RWPE2 (cell line): ENCODE results near the gene ZNF45.
A peak's percentile ranks its signal among the peaks of the same experiment; 100 is the strongest.

Source experiments
- ATAC-seq: fragments of 200-7000 bp; cut with Tn5 transposase; 3 replicates; pipeline ENCODE4 v1.9.1; 2021; ENCODE audit warnings: low read depth
- DNase-seq: peaks from one replicate; pipeline ENCODE4 v3.0.0-alpha.2; 2020; ENCODE audit warnings: low spot score
- H3K27ac ChIP-seq: fragments of 450-650 bp; 2 replicates; pipeline ENCODE4 v1.5.1; 2017; ENCODE audit warnings: mild to moderate bottlenecking; ENCODE audit not compliant: poor library complexity, severe bottlenecking
- H3K27me3 ChIP-seq: fragments of 250-450 bp; sonication (Bioruptor Pico); 2 replicates; pipeline ENCODE4 v1.5.1; 2021; ENCODE audit warnings: mild to moderate bottlenecking, moderate library complexity; ENCODE audit not compliant: insufficient read depth, poor library complexity, severe bottlenecking
- H3K36me3 ChIP-seq: fragments of 250-450 bp; sonication (Bioruptor Pico); 2 replicates; pipeline ENCODE4 v1.5.1; 2020; ENCODE audit warnings: low read depth, mild to moderate bottlenecking, moderate library complexity
- H3K4me1 ChIP-seq: fragments of 250-450 bp; sonication (Bioruptor Pico); 2 replicates; pipeline ENCODE4 v1.5.1; 2021; ENCODE audit warnings: mild to moderate bottlenecking, moderate library complexity; ENCODE audit not compliant: insufficient read depth, poor library complexity, severe bottlenecking
- H3K4me3 ChIP-seq: fragments of 250-450 bp; sonication (Bioruptor Pico); 2 replicates; pipeline ENCODE4 v1.5.1; 2021; ENCODE audit warnings: mild to moderate bottlenecking, moderate library complexity; ENCODE audit not compliant: severe bottlenecking
- H3K9me3 ChIP-seq: fragments of 250-450 bp; sonication (Bioruptor Pico); 2 replicates; pipeline ENCODE4 v1.5.1; 2021; ENCODE audit warnings: mild to moderate bottlenecking, moderate library complexity; ENCODE audit not compliant: severe bottlenecking
- TF ChIP-seq, protein P1 (sequence below): fragments of 450-650 bp; IDR thresholded peaks from one replicate; pipeline ENCODE4 v1.5.1; 2017; ENCODE audit warnings: mild to moderate bottlenecking, moderate library complexity; ENCODE audit not compliant: poor library complexity, severe bottlenecking

Gene ZNF45

DNA sequence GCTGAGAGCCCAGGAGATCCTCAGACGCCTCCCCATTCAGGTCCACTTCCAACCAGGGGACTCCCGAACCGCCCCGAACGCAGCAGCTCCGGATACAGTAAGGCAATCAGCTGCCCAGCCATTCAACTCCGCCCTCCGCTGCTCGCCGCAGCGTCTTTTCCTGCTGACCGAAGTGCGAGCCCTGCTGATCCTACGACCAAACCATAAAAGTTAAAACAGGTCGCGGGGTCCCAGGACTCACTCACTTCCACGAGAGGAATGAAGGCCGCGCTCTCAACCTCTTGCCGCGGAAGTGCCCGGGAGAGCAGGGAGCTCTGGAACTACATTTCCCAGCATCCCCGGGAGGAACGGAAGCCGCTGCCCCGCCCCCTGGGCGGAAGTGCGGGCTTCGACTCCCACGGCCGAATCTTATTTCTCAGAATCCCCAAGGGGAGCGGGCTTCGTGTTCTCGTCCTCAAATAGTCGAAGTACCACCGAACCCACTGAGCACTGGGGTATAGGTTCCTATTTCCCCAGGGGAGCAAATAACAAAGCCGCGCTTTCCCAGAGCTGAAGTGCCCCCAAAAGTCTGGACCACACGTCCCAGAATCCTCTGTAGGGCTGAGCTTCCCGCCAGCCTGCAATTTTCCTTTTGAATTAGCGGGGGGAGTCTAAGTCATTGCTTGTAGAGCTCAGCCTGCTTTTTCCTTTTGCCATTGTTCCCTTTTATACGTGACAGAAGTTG is at the start of gene ZNF45:
ZNF45 (minus strand) TSS at position 298 of the 724 bp plus-strand sequence. CDS start 13,097 bp downstream, outside the sequence.
- peaks cover 2% of the 10 kb centered on the region for H3K9me3 ChIP-seq
- TF ChIP-seq, protein P1, sequence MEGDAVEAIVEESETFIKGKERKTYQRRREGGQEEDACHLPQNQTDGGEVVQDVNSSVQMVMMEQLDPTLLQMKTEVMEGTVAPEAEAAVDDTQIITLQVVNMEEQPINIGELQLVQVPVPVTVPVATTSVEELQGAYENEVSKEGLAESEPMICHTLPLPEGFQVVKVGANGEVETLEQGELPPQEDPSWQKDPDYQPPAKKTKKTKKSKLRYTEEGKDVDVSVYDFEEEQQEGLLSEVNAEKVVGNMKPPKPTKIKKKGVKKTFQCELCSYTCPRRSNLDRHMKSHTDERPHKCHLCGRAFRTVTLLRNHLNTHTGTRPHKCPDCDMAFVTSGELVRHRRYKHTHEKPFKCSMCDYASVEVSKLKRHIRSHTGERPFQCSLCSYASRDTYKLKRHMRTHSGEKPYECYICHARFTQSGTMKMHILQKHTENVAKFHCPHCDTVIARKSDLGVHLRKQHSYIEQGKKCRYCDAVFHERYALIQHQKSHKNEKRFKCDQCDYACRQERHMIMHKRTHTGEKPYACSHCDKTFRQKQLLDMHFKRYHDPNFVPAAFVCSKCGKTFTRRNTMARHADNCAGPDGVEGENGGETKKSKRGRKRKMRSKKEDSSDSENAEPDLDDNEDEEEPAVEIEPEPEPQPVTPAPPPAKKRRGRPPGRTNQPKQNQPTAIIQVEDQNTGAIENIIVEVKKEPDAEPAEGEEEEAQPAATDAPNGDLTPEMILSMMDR: no peak
- H3K4me1 ChIP-seq: peaks cover 9% of the 10 kb centered on the region
- H3K36me3 ChIP-seq: peaks cover 33% of the 10 kb centered on the region
- ATAC-seq (peak; percentile 96), DNase-seq (peak; percentile 86)
- no peaks in the 10 kb centered on the region for H3K27me3 ChIP-seq
- peak within 1 kb of the TSS; percentile 47 for H3K4me3 ChIP-seq
- H3K27ac ChIP-seq: peak within 1 kb of the TSS; percentile 40

DNA sequence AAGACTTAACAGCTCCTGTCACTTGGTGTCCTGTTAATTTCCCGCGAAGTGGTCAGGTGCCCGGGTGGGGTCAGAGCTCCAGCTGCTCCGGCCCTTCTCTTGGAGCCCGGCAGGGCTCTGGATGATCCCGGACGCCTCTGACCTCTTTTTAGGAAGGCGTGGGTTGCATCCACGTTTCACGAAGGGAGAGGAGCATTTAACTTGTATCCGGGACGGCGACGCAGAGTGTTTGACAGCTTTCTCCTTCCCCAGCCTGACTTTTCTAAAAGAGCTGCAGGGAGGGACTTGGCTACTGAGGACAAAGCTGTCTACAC is 49.6 kb upstream of the ZNF45 start:
- Histone ChIP-seq H3K9me3 (no peaks in the 10 kb centered on the region), H3K4me3 (peak overlapping the region; percentile 69), H3K27ac (peak overlapping the region; percentile 13), H3K36me3 (peaks cover 16% of the 10 kb centered on the region), H3K27me3 (no peaks in the 10 kb centered on the region), H3K4me1 (no peaks in the 10 kb centered on the region)
- TF ChIP-seq, protein P1: no peak
- DNase-seq: no peak
- peak; percentile 24 for ATAC-seq

DNA sequence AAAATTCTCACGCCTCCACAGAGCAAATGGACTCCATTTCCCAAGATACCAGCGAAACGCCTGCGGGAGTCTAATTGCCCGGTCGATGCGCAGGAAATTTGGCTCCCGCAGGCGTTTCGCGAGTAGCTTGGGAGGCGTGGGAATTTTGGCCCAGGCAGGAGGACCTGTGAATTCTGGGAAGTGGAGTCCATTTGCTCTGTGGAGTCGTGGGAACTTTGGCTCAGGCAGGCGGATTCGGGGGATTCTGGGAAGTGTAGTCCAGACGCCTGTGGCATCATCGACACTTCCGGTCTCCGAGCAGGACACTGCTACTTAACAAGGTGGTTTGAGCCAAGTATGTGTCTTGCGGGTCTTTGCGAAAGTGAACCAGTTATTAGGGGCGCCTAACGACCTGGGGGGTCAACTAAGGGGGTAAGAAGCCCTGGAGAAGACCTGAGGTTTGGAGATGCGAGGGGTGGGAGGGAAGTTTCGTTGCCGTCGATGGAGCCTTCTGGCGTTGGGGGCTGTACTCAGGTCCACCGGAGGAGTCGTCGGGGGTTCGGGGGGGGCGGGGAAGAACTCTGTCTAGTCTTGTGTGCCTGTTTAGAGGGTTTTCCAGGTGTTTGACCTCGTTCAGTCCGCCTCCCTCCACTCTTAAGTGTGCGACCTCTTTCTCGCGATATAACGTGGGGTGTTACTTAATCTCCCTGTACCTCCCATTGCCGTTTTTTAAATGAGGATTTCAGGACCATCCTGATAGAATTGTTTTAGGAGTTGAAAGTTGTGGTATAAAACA is 49.0 kb upstream of the ZNF45 start, which contains the start of gene ZNF155:
ZNF155 (plus strand) TSS at position 277 of the 775 bp plus-strand sequence. CDS start 4,356 bp downstream, outside the sequence.
- Histone ChIP-seq H3K4me1 (no peaks in the 10 kb centered on the region), H3K27ac (peak within 1 kb of the TSS; percentile 13), H3K4me3 (peak within 1 kb of the TSS; percentile 69), H3K36me3 (peaks cover 11% of the 10 kb centered on the region), H3K27me3 (no peaks in the 10 kb centered on the region), H3K9me3 (no peaks in the 10 kb centered on the region)
- ATAC-seq: peak; percentile 98
- TF ChIP-seq, protein P1: no peak
- DNase-seq: peak; percentile 93

DNA sequence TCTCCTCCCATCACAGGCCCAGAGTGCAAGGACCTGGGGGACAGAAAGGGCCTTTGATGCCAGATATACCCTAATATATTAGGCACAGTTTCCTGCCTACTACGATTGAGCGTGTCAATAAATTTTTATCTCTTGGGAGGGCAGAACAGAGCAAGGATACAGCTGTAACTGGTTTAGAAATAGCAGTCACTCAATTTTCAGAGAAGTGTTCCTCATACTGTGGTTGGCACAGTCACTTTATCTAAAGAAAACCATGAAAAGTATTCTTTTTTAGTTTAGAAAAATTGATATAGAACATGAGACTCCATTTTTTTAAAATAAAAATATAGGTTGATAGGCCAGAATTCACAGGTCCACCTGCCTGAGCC is 48.4 kb upstream of the ZNF45 start:
- TF ChIP-seq, protein P1: no peak
- DNase-seq (no peak), ATAC-seq (no peak)
- H3K4me1 ChIP-seq: no peaks in the 10 kb centered on the region
- H3K36me3 ChIP-seq: peaks cover 5% of the 10 kb centered on the region
- peak overlapping the region; percentile 69 for H3K4me3 ChIP-seq
- H3K9me3 ChIP-seq: no peaks in the 10 kb centered on the region
- H3K27ac ChIP-seq: no peak overlapping the region
- H3K27me3 ChIP-seq: no peaks in the 10 kb centered on the region
